C4-2B (cell line): ENCODE results near the gene PAK2.

Experiments used
- H3K27ac ChIP-seq: fragments of 450-650 bp; 2 replicates; pipeline ENCODE4 v1.5.1; 2017
- ZFX ChIP-seq: fragments of 450-650 bp; IDR thresholded peaks from 2 replicates; pipeline ENCODE4 v1.6.1; 2017
- TF ChIP-seq, protein P1 (sequence below): fragments of 450-650 bp; conservative IDR thresholded peaks from 2 replicates; pipeline ENCODE4 v1.5.1; 2017; ENCODE audit warnings: mild to moderate bottlenecking

The PAK2 gene

DNA sequence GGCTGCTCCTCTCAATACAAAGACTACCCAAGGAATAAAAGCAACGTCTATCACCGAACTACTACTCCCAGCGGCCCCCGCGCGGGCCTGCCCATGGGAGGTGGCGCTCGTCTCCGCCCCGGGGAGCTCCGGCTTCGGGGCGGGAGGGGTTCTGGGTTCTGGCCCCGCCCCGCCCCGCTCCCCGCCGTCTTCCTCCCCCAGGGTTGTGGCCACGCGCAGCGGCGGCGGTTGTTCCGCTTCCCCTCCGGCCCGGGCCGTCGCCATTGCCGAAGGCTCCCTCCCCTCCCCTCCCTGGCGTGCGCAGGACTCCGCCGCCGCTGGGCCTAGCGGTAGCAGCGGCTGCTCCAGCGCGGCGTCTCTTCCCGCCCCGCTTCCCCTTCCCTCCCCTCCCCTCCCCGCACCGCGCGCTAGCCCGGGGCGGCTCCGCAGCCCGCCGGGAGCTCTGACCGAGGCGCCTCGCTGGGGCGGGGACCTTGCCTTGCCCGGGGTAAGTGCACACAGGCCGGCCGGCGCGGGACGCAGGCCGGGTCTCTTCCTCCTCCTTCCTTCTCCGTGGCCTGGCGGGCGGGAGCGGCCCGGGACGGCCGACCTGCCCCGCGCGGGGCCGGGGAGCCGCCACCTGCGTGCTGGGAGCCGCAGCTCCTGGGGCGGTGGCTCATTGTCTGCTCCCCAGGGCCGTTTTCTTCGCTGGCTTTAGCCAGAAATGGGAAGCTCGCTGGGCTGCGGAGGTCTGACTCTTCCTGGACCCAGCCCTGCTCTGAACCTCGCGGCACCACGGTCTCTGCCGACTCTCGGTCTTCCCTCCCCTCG lies at the start of gene PAK2:
TSS of gene PAK2 (plus strand) at position 187 of the 810 bp plus-strand sequence. CDS start 42,790 bp downstream, outside the sequence.
- TF ChIP-seq, protein P1, sequence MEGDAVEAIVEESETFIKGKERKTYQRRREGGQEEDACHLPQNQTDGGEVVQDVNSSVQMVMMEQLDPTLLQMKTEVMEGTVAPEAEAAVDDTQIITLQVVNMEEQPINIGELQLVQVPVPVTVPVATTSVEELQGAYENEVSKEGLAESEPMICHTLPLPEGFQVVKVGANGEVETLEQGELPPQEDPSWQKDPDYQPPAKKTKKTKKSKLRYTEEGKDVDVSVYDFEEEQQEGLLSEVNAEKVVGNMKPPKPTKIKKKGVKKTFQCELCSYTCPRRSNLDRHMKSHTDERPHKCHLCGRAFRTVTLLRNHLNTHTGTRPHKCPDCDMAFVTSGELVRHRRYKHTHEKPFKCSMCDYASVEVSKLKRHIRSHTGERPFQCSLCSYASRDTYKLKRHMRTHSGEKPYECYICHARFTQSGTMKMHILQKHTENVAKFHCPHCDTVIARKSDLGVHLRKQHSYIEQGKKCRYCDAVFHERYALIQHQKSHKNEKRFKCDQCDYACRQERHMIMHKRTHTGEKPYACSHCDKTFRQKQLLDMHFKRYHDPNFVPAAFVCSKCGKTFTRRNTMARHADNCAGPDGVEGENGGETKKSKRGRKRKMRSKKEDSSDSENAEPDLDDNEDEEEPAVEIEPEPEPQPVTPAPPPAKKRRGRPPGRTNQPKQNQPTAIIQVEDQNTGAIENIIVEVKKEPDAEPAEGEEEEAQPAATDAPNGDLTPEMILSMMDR, result no peak
- peak; percentile 95 for TF ChIP-seq ZFX
- H3K27ac ChIP-seq, result peak within 1 kb of the TSS; percentile 97

DNA sequence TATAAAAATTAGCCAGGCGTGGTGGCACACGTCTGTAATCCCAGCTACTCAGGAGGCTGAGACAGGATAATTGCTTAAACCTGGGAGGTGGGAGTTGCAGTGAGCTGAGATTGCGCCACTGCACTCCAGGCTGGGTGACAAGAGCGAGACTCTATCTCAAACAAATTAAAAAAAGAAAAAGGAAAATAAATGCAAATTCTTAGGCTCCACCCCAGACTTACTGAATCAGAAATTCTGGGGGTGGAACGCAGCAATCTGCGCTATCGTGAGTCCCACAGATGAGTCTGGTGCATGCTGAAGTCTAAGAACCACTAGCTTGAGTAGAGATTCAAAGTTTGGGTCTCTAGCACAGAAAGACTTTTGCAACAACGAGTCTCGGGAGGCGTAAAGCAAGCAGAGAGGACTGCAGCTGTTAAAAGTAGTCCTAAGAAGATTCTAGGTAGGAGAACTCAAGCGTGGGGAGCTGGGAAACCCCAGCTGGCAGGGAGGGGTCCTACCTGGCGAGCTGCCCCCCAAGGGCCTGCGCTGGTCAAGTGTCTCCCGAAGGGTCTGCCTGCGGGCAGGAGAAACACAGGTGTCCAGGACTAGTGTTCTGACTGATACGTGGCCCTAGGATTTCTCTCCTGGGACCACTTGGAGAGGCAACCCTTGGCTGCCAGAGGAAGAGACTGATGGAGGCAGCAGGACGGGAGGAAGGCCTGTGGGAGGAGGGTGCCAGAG lies 49.6 kb upstream of the PAK2 start:
- TF ChIP-seq ZFX, result no peak
- TF ChIP-seq, protein P1, result no peak

DNA sequence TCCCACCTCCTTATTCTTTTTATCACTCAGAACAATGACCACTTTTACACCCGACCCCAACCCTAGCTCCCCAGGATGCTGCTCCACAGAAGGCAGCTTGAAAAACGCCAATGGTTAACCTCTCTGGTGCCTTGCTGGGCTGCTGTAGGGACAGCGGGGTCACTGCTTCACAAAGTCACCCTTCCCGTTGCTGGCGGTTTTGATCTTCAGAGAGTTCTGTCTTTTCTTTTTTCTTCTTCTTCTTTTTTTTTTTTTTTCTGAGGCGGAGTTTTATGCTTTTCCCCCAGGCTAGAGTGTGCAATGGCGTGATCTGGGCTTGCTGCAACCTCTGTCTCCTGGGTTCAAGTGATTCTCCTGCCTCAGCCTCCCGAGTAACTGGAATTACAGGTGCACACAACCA lies 48.3 kb upstream of the PAK2 start:
- TF ChIP-seq, protein P1, result no peak
- TF ChIP-seq ZFX, result no peak

More for the DNA sequence above, 49.6 kb upstream of the PAK2 start:
- no peak overlapping the region for H3K27ac ChIP-seq

DNA sequence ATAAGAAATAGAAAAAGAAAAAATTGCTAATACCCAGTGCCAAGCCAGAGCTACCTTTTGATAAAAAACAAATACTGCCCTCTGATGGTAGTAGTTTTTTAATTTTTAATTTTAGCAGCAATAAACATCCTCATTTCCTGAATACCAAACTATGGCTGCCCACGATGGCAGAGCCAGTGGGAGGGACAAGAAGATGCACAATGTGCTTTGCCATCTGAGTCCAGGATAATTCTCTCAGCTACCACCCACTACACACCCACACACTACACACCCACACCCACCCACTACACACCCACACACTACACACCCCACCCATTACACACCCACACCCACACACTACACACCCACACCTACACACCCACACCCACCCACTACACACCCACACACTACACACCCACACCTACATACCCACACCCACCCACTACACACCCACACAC lies 45.4 kb upstream of the PAK2 start:
- TF ChIP-seq ZFX, result no peak
- TF ChIP-seq, protein P1, result no peak
- no peak overlapping the region for H3K27ac ChIP-seq

More for the DNA sequence above, 48.3 kb upstream of the PAK2 start:
- H3K27ac ChIP-seq, result no peak overlapping the region

DNA sequence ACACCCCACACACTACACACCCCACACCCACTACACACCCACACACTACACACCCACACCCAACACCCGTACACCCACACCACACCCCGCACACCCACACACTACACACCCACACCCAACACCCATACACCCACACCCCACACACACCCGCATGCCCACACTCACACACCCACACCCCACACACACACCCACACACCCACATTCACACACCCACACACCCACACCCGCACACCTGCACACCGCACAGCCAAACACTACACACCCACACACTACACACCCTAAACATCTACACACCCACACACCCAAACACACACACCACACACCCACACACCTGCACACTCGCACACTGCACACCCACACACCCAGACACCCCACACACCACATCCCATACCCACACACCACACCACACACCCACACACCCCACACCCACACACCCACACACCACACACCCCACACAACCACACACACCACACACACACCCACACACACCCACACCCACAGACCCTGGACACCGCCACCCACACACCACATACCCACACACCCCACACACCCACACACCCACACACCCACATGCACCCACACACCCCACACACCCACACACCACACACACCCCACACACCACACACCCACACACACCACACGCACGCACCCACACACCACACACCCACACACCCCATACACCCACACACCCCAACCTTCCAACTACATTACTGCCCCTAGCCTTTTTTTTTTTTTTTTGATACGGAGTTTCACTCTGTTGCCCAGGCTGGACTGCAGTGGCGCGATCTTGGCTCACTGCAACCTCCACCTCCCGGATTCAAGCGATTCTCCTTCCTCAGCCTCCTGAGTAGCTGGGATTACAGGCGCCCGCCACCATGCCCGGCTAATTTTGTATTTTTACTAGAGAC lies 44.5 kb upstream of the PAK2 start:
- no peak overlapping the region for H3K27ac ChIP-seq
- TF ChIP-seq, protein P1, result no peak
- no peak for TF ChIP-seq ZFX

DNA sequence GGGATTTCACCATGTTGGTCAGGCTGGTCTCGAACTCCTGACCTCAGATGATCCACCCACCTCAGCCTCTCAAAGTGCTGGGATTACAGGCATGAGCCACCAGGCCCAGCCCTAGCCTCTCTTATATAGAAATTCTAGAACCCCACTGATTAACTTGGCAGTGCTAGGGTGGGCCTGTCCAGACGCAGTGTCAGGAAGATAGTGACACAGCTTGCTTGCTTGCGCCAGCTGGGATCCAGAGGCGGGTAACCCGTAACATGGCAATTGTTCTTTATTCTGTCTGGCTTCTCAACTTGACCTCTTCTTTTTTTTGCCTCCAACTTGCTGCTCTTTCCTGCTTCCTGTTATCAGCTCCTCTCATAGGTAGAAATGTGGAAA lies 43.8 kb upstream of the PAK2 start:
- no peak overlapping the region for H3K27ac ChIP-seq
- TF ChIP-seq, protein P1, result no peak
- no peak for TF ChIP-seq ZFX
